ENCODE measurements around the gene TXNRD1.

DNA sequence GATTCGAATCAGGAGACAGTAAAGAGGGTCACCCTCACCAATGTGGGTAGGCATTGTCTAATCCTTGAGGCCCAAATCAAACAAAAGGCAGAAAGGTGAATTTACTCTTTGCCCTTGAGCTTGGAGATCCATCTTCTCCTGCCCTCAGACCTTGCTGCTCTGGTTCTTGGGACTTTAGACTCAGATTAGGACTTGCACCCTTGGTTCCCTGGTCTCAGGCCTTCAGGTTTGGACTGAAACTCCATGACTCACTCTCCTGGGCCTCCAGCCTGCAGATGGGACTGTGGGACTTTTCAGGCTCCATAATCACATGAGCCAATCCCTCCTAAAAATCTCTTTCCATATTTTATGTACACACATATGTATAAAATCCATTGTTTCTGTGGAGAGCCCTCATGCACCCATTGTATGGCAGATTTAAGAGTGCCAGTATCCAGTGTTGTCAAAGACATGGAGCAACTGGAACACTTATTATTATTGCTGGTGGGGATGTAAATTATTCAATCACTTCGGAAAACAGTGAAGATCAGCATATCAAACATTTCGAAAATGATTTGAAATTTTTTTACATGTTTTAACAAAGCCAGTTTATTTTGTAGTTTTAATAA, 136.6 kb downstream of the TXNRD1 start:
- TF ChIP-seq, protein P1, sequence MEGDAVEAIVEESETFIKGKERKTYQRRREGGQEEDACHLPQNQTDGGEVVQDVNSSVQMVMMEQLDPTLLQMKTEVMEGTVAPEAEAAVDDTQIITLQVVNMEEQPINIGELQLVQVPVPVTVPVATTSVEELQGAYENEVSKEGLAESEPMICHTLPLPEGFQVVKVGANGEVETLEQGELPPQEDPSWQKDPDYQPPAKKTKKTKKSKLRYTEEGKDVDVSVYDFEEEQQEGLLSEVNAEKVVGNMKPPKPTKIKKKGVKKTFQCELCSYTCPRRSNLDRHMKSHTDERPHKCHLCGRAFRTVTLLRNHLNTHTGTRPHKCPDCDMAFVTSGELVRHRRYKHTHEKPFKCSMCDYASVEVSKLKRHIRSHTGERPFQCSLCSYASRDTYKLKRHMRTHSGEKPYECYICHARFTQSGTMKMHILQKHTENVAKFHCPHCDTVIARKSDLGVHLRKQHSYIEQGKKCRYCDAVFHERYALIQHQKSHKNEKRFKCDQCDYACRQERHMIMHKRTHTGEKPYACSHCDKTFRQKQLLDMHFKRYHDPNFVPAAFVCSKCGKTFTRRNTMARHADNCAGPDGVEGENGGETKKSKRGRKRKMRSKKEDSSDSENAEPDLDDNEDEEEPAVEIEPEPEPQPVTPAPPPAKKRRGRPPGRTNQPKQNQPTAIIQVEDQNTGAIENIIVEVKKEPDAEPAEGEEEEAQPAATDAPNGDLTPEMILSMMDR (IDR thresholded peaks at IDR 0.05), result no peak
- TF ChIP-seq POLR2A (IDR thresholded peaks at IDR 0.05), result no peak

All from Peyer's patch (tissue), 4 donors.